Stomach (tissue), 9 donors: Measurements from ENCODE around the gene DCAF6. TPM values are rescaled to one million over a fixed set of nuclear protein-coding genes. Genes with fewer than 3 reads are reported as not detected.

Source experiments
- DNase-seq, 2 donors: peaks; one replicate each; pipeline versions ENCODE4 v3.0.0 to v3.0.0-alpha.2; 2013 to 2019
- H3K27ac ChIP-seq, 5 donors: fragments of 200-600 bp in 4 of 5; sonication (generic) in 4 of 5; one replicate each; pipeline ENCODE4 v1.5.1; 2013 to 2019; ENCODE audit warnings: mild to moderate bottlenecking in 1 of 5, moderate library complexity in 1 of 5
- H3K27me3 ChIP-seq, 3 donors: fragments of 200-600 bp; sonication (generic); one replicate each; pipeline ENCODE4 v1.5.1; 2017 to 2019; ENCODE audit warnings: mixed run types in 1 of 3
- H3K36me3 ChIP-seq, 4 donors: fragments of 200-600 bp; sonication (generic); 1 replicate in 3 of 4; 2 replicates in 1 of 4; pipeline ENCODE4 v1.5.1; 2016 to 2019
- H3K4me1 ChIP-seq, 4 donors: fragments of 200-600 bp; sonication (generic); one replicate each; pipeline ENCODE4 v1.5.1; 2016 to 2019
- H3K4me3 ChIP-seq, 4 donors: fragments of 200-600 bp; sonication (generic) in 3 of 4; one replicate each; pipeline ENCODE4 v1.5.1; 2016 to 2019; ENCODE audit warnings: mild to moderate bottlenecking in 1 of 4
- H3K9me3 ChIP-seq, 4 donors: fragments of 200-600 bp; sonication (generic); one replicate each; pipeline ENCODE4 v1.5.1; 2016 to 2019
- EP300 ChIP-seq: sonication (generic); formaldehyde crosslinking; IDR thresholded peaks from one replicate; pipeline ENCODE4 v1.6.1; 2017; ENCODE audit warnings: antibody characterized with exemption
- POLR2A ChIP-seq, 4 donors: fragments of 450-650 bp; IDR thresholded peaks; one replicate each; pipeline ENCODE4 v1.6.1; 2016; ENCODE audit warnings: antibody characterized with exemption in 4 of 4, control low read depth in 2 of 4, mild to moderate bottlenecking in 1 of 4, moderate library complexity in 1 of 4
- POLR2AphosphoS5 ChIP-seq, 3 donors: sonication (generic); formaldehyde crosslinking; IDR thresholded peaks; one replicate each; pipeline ENCODE4 v1.6.1; 2016; ENCODE audit warnings: antibody characterized with exemption in 3 of 3
- WGBS, 5 donors: extraction: QIAGEN DNeasy Blood & Tissue Kit in 3 of 5; methylation state at CpG; one replicate each; pipeline versions ENCODE4 v1.1.5 to v1.1.7; 2013 to 2018; 5-methylcytosine and 5-hydroxymethylcytosine counted together
- intact Hi-C: fragments of 100-400 bp; cut with DNase I; formaldehyde crosslinking; loops from one replicate; pipeline ENCODE4 v1.15.1; 2023; ENCODE audit warnings: low total_unique reads
- polyA plus RNA-seq, 3 donors: library from polyadenylated mRNA; stranded (reverse); fragments of 200-250 nt; gene quantifications; one replicate each; pipeline ENCODE4 v1.2.3, GENCODE V29; 2013
- small RNA-seq, 4 donors: library from RNA; depleted of rRNA; stranded (forward); fragments of <200 nt; gene quantifications; one replicate each; pipeline ENCODE3, GENCODE V24; 2016
- total RNA-seq, 5 donors: library from RNA; depleted of rRNA; stranded (reverse); fragments of >200 nt; gene quantifications; one replicate each; pipeline versions ENCODE4 v1.1.0 to v1.2.3, GENCODE V29; 2014 to 2016
- TF ChIP-seq, protein P1 (sequence below), 7 experiments: fragments of 450-650 bp in 4 of 7; fragments of 200-600 bp in 3 of 7; sonication (generic) in 3 of 7; IDR thresholded peaks; one replicate each; pipeline ENCODE4 v1.5.1; 2016 to 2019; ENCODE audit warnings: antibody characterized with exemption in 7 of 7, control low read depth in 2 of 7, mild to moderate bottlenecking in 1 of 7
- donor health status: healthy with polysubstance abuse.
- donor health status: Bipolar disorder and iron deficiency.
- donor health status: healthy.

Gene DCAF6
- total and polyA plus RNA-seq, 8 donors: 39.3 to 124 (median 71.9) TPM

- H3K27ac ChIP-seq: no peak overlapping the region
- no peaks in the 10 kb centered on the region for H3K9me3 ChIP-seq
- peak; percentile 31 to 65 for DNase-seq
- no peaks in the 10 kb centered on the region for H3K36me3 ChIP-seq
- intact Hi-C loops: no loop called here
- no peak overlapping the region for H3K4me3 ChIP-seq
- no peaks in the 10 kb centered on the region for H3K27me3 ChIP-seq
- TF ChIP-seq POLR2A (IDR thresholded peaks at IDR 0.05) (no peak), EP300 (no peak), POLR2AphosphoS5 (IDR thresholded peaks at IDR 0.05) (no peak)
- TF ChIP-seq, protein P1, sequence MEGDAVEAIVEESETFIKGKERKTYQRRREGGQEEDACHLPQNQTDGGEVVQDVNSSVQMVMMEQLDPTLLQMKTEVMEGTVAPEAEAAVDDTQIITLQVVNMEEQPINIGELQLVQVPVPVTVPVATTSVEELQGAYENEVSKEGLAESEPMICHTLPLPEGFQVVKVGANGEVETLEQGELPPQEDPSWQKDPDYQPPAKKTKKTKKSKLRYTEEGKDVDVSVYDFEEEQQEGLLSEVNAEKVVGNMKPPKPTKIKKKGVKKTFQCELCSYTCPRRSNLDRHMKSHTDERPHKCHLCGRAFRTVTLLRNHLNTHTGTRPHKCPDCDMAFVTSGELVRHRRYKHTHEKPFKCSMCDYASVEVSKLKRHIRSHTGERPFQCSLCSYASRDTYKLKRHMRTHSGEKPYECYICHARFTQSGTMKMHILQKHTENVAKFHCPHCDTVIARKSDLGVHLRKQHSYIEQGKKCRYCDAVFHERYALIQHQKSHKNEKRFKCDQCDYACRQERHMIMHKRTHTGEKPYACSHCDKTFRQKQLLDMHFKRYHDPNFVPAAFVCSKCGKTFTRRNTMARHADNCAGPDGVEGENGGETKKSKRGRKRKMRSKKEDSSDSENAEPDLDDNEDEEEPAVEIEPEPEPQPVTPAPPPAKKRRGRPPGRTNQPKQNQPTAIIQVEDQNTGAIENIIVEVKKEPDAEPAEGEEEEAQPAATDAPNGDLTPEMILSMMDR (IDR thresholded peaks at IDR 0.05): no peak
- 28 to 60% (median 40%) methylated on average over 6 of the region's 6 CpGs for WGBS, 5 donors
- peaks cover 0 to 12% (median 6%) of the 10 kb centered on the region in 4 donors for H3K4me1 ChIP-seq
Observed at GRCh38 chr1:168116327-168116799, 179.9 kb downstream of the DCAF6 start.

DNA sequence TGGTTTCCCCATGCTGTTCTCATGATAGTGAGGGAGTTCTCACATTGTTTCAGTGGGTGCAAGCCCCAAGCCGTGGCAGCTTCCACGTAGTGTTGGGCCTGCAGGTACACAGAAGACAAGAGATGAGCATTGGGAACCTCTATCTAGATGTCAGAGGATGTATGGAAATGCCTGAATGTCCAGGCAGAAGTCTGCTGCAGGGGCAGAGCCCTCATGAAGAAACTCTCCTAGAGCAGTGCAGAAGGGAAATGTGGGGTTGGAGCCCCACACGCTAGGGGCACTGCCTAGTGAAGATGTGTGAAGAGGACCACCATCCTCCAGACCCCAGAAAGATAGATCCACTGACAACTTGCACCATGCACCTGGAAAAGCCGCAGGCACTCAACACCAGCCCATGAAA lies 183.3 kb downstream of the DCAF6 start:
- Histone ChIP-seq H3K4me3 (no peak overlapping the region), H3K36me3 (no peaks in the 10 kb centered on the region), H3K9me3 (no peaks in the 10 kb centered on the region), H3K4me1 (peaks cover 0 to 19% (median 11%) of the 10 kb centered on the region in 4 donors), H3K27ac (no peak overlapping the region), H3K27me3 (no peaks in the 10 kb centered on the region)
- TF ChIP-seq EP300 (no peak), POLR2AphosphoS5 (IDR thresholded peaks at IDR 0.05) (no peak), POLR2A (IDR thresholded peaks at IDR 0.05) (no peak)
- TF ChIP-seq, protein P1 (IDR thresholded peaks at IDR 0.05): no peak
- no peak for DNase-seq
- intact Hi-C loops: no loop called here
- WGBS, 5 donors: 91 to 100% (median 93%) methylated on average over 1 to 4 of the region's 4 CpGs

DNA sequence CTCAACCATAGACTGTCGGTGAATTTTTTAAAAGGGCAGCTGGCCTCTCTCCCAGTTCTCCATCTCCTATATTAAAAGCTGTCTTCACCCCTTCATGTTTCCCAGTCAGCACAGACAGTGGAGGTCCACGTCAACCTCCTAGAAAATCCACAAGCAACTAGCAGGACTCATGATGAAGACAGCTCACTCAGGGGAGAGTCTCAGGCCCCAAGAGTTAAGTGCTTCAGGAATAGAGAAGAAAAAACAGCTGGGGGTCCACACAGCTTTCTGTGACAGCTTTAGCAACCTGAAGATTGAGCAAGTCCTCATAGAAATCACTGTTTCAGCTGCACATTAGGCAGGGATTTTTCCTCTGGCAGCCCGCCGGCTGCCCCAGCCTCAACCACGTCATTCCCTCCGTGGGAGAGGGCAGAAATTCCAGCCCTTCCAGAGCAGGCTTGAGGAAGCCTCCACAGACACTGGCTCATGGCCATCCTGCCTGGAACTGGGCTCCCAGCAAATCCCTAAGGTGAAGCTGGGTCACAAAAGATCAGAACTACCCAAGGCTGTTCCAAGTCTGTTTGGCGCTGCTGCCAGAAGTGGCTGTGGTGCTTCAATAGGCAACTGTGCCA lies 185.0 kb downstream of the DCAF6 start:
- no peaks in the 10 kb centered on the region for H3K27me3 ChIP-seq
- no peaks in the 10 kb centered on the region for H3K36me3 ChIP-seq
- no peak overlapping the region for H3K4me3 ChIP-seq
- 28 to 70% (median 64%) methylated on average over 3 to 7 of the region's 7 CpGs for WGBS, 5 donors
- intact Hi-C loops: no loop called here
- peak in 2 of 3 donors; percentile 21 to 67 for TF ChIP-seq POLR2AphosphoS5 (IDR thresholded peaks at IDR 0.05)
- no peak for TF ChIP-seq EP300
- TF ChIP-seq, protein P1 (IDR thresholded peaks at IDR 0.05): no peak
- no peak for TF ChIP-seq POLR2A (IDR thresholded peaks at IDR 0.05)
- DNase-seq: peak; percentile 37 to 68
- H3K9me3 ChIP-seq: no peaks in the 10 kb centered on the region
- H3K27ac ChIP-seq: peak overlapping the region; percentile 36 to 67 (median 44)
- H3K4me1 ChIP-seq: peaks cover 0 to 18% (median 8%) of the 10 kb centered on the region in 4 donors

GRCh38 chr1:168125051-168125450 lies 188.6 kb downstream of the DCAF6 start:
- no peak for DNase-seq
- H3K4me3 ChIP-seq: no peak overlapping the region
- 83 to 98% (median 93%) methylated on average over 1 of the region's 1 CpG for WGBS, 5 donors

More at GRCh38 chr1:168125051-168125450, 188.6 kb downstream of the DCAF6 start:
- intact Hi-C loops: no loop called here
- H3K27ac ChIP-seq: no peak overlapping the region
- TF ChIP-seq, protein P1 (IDR thresholded peaks at IDR 0.05): no peak
- TF ChIP-seq EP300: no peak
- H3K27me3 ChIP-seq: no peaks in the 10 kb centered on the region
- no peaks in the 10 kb centered on the region for H3K9me3 ChIP-seq
- peaks cover 0 to 15% (median 7%) of the 10 kb centered on the region in 4 donors for H3K4me1 ChIP-seq
- H3K36me3 ChIP-seq: no peaks in the 10 kb centered on the region

Small RNA genes within 50 kb of the gene (small RNA-seq; reads per million reads assigned to genes)
- gene MIR1255B2: 0 reads per million in 4 donors

Other genes with a start within 250 kb of the DCAF6 start
- gene MPZL1, start 214.7 kb upstream of the DCAF6 start, total RNA-seq: 100 to 1,000 TPM in 1 of 5 donors, 10 to 100 TPM in 4; 29.9 to 115 (median 51.9) TPM
- gene MPZL1, start 214.7 kb upstream of the DCAF6 start, polyA plus RNA-seq: 10 to 100 TPM in 2 of 3 donors, 1 to 10 TPM in 1; 7.2 to 25.0 (median 15.7) TPM
- not detected for gene ADCY10, start 22.5 kb upstream of the DCAF6 start, total RNA-seq
- gene ADCY10, start 22.5 kb upstream of the DCAF6 start, polyA plus RNA-seq: under 1 TPM in 1 of 3 donors, not detected in 2; 0.60 TPM
- 10 to 100 TPM; 47.2 to 68.1 (median 54.9) TPM for gene MPC2, start 389 bp downstream of the DCAF6 start, total RNA-seq
- gene MPC2, start 389 bp downstream of the DCAF6 start, polyA plus RNA-seq: 100 to 1,000 TPM; 174 to 271 (median 201) TPM
- 1 to 10 TPM; 3.1 to 8.1 (median 5.8) TPM for gene GPR161, start 200.2 kb downstream of the DCAF6 start, total RNA-seq
- 1 to 10 TPM; 1.1 to 2.9 (median 2.6) TPM for gene GPR161, start 200.2 kb downstream of the DCAF6 start, polyA plus RNA-seq
- gene TIPRL, start 242.3 kb downstream of the DCAF6 start, total RNA-seq: 100 to 1,000 TPM in 1 of 5 donors, 10 to 100 TPM in 4; 12.0 to 229 (median 37.5) TPM
- 10 to 100 TPM; 10.8 to 15.0 (median 13.9) TPM for gene TIPRL, start 242.3 kb downstream of the DCAF6 start, polyA plus RNA-seq